ENCODE data around the gene AGO3. TPM values are rescaled to one million over a fixed set of nuclear protein-coding genes. Genes with fewer than 3 reads are reported as not detected.

The AGO3 gene
- total and polyA plus RNA-seq, 2 of the 13 experiments (the other 11 are each of a cell fraction or from before 2014, with no cell fraction given), result 21.2 to 27.1 TPM

GRCh38 chr1:35930593-35931445, at the start of gene AGO3 (continued):
- TF ChIP-seq ZNF362 (CRISPR knock-in tag; IDR thresholded peaks at IDR 0.05; ENCODE audit: borderline replicate concordance) (peak; percentile 31), ZNF563 (CRISPR knock-in tag; IDR thresholded peaks at IDR 0.05) (peak; percentile 96), NFAT5 (CRISPR knock-in tag; IDR thresholded peaks at IDR 0.05) (0 out of 2 replicates have a peak, but pooled peaks have one; percentile 30), ZNF773 (CRISPR knock-in tag; IDR thresholded peaks at IDR 0.05; ENCODE audit: borderline replicate concordance) (peak; percentile 64; the same call in 1 of the 2 replicates), ZNF430 (CRISPR knock-in tag; IDR thresholded peaks at IDR 0.05) (0 out of 2 replicates have a peak, but pooled peaks have one; percentile 25), ZNF546 (CRISPR knock-in tag; conservative IDR thresholded peaks at IDR 0.05) (peak; percentile 82; the same call in 1 of the 2 replicates), HNRNPUL1 (IDR thresholded peaks at IDR 0.05; ENCODE audit: low read depth, low read length) (no peak), CCDC6 (CRISPR knock-in tag; IDR thresholded peaks at IDR 0.05) (peak; percentile 93; the same call in 1 of the 2 replicates), ZNF512 (CRISPR knock-in tag; IDR thresholded peaks at IDR 0.05) (no peak)
